HEK293 (cell line): ENCODE measurements around the gene LST1.
A peak's percentile ranks its signal among the peaks of the same experiment; 100 is the strongest.

ENCODE experiments used
- CTCF ChIA-PET: fragments of 350-600 bp; formaldehyde crosslinking; extraction: SDS; loops from one replicate; lab custom pipeline; 2021; ENCODE audit warnings: antibody characterized with exemption; lab: Yijun Ruan, JAX
- POLR2A ChIA-PET: fragments of 300-600 bp; formaldehyde crosslinking; extraction: SDS; loops from one replicate; lab custom pipeline; 2020; ENCODE audit warnings: antibody characterized with exemption, inconsistent platforms; lab: Yijun Ruan, JAX
- H3K27ac ChIP-seq: fragments of 200-500 bp; sonication (Bioruptor generic); 2 replicates; pipeline ENCODE4 v1.5.1; 2014; ENCODE audit warnings: low read depth, low read length, control low read depth, inconsistent platforms; ENCODE audit errors: extremely low read depth
- H3K36me3 ChIP-seq, 2 experiments: fragments of 200-500 bp in 1 of 2; sonication (Bioruptor generic) in 1 of 2; 1 replicate in 1 of 2; 2 replicates in 1 of 2; pipeline ENCODE4 v1.5.1; 2014 to 2017; ENCODE audit warnings: inconsistent platforms in 2 of 2, low read length in 2 of 2; ENCODE audit not compliant: control insufficient read depth in 2 of 2, insufficient read depth in 1 of 2
- H3K4me1 ChIP-seq: fragments of 200-500 bp; sonication (Bioruptor generic); 2 replicates; pipeline ENCODE4 v1.5.1; 2014; ENCODE audit warnings: mild to moderate bottlenecking, low read length, inconsistent platforms; ENCODE audit not compliant: control insufficient read depth, insufficient read depth
- H3K4me3 ChIP-seq: 2 replicates; pipeline ENCODE4 v1.5.1; 2011; ENCODE audit warnings: low read depth, mild to moderate bottlenecking, control low read depth, low read length, moderate library complexity
- H3K9me3 ChIP-seq: fragments of 200-500 bp; sonication (Bioruptor generic); 2 replicates; pipeline ENCODE4 v1.5.1; 2014; ENCODE audit warnings: low read depth, low read length, inconsistent platforms; ENCODE audit not compliant: control insufficient read depth, insufficient read depth
- CTCF ChIP-seq: fragments of 450-650 bp; formaldehyde crosslinking; IDR thresholded peaks from 2 replicates; pipeline ENCODE4 v1.5.1; 2016; ENCODE audit warnings: missing biosample characterization, missing genetic modification characterization
- GFI1B ChIP-seq: fragments of 450-650 bp; formaldehyde crosslinking; IDR thresholded peaks from 2 replicates; pipeline ENCODE4 v1.5.1; 2016; ENCODE audit warnings: missing biosample characterization, missing genetic modification characterization
- GLIS2 ChIP-seq: fragments of 450-650 bp; formaldehyde crosslinking; IDR thresholded peaks from 2 replicates; pipeline ENCODE4 v1.5.1; 2016; ENCODE audit warnings: missing biosample characterization, missing genetic modification characterization
- IKZF3 ChIP-seq: fragments of 450-650 bp; IDR thresholded peaks from 2 replicates; pipeline ENCODE4 v1.5.0; 2018; ENCODE audit warnings: missing biosample characterization, mild to moderate bottlenecking, missing genetic modification characterization, moderate library complexity
- SCRT2 ChIP-seq: fragments of 450-650 bp; formaldehyde crosslinking; IDR thresholded peaks from 2 replicates; pipeline ENCODE4 v1.5.1; 2016; ENCODE audit warnings: missing biosample characterization, missing genetic modification characterization
- ZBTB17 ChIP-seq: fragments of 450-650 bp; formaldehyde crosslinking; IDR thresholded peaks from 2 replicates; pipeline ENCODE4 v1.5.1; 2016; ENCODE audit warnings: missing biosample characterization, missing genetic modification characterization
- ZBTB21 ChIP-seq: fragments of 450-650 bp; formaldehyde crosslinking; IDR thresholded peaks from 2 replicates; pipeline ENCODE4 v1.5.1; 2017; ENCODE audit warnings: missing biosample characterization, missing genetic modification characterization
- ZBTB7A ChIP-seq: fragments of 450-650 bp; formaldehyde crosslinking; IDR thresholded peaks from 2 replicates; pipeline ENCODE4 v1.5.1; 2016; ENCODE audit warnings: low read depth, missing biosample characterization, missing genetic modification characterization
- ZNF2 ChIP-seq: fragments of 450-650 bp; formaldehyde crosslinking; IDR thresholded peaks from 2 replicates; pipeline ENCODE4 v1.5.1; 2016; ENCODE audit warnings: missing biosample characterization, missing genetic modification characterization
- ZNF221 ChIP-seq: fragments of 450-650 bp; formaldehyde crosslinking; IDR thresholded peaks from 2 replicates; pipeline ENCODE4 v1.5.1; 2017; ENCODE audit warnings: missing biosample characterization, missing genetic modification characterization, borderline replicate concordance
- ZNF26 ChIP-seq: fragments of 450-650 bp; formaldehyde crosslinking; IDR thresholded peaks from 2 replicates; pipeline ENCODE4 v1.5.1; 2016; ENCODE audit warnings: missing biosample characterization, missing genetic modification characterization
- ZNF292 ChIP-seq: fragments of 450-650 bp; formaldehyde crosslinking; IDR thresholded peaks from 2 replicates; pipeline ENCODE4 v1.5.1; 2016; ENCODE audit warnings: low read depth, missing biosample characterization, missing genetic modification characterization, borderline replicate concordance
- ZNF311 ChIP-seq: fragments of 450-650 bp; formaldehyde crosslinking; IDR thresholded peaks from 2 replicates; pipeline ENCODE4 v1.5.1; 2017; ENCODE audit warnings: missing biosample characterization, missing genetic modification characterization, borderline replicate concordance
- ZNF341 ChIP-seq: fragments of 450-650 bp; formaldehyde crosslinking; IDR thresholded peaks from 2 replicates; pipeline ENCODE4; 2016; ENCODE audit warnings: low read depth, missing biosample characterization, missing genetic modification characterization
- ZNF366 ChIP-seq: fragments of 450-650 bp; formaldehyde crosslinking; conservative IDR thresholded peaks from 2 replicates; pipeline ENCODE4 v1.5.1; 2016; ENCODE audit warnings: missing biosample characterization, missing genetic modification characterization
- ZNF404 ChIP-seq: fragments of 450-650 bp; formaldehyde crosslinking; IDR thresholded peaks from 2 replicates; pipeline ENCODE4 v1.5.1; 2017; ENCODE audit warnings: missing biosample characterization, missing genetic modification characterization
- ZNF449 ChIP-seq: fragments of 450-650 bp; formaldehyde crosslinking; IDR thresholded peaks from 2 replicates; pipeline ENCODE4 v1.5.1; 2017; ENCODE audit warnings: missing biosample characterization, mild to moderate bottlenecking, missing genetic modification characterization, moderate library complexity
- ZNF513 ChIP-seq: fragments of 450-650 bp; IDR thresholded peaks from 2 replicates; pipeline ENCODE4 v1.5.1; 2018; ENCODE audit warnings: missing biosample characterization, missing genetic modification characterization
- ZNF518A ChIP-seq: fragments of 450-650 bp; formaldehyde crosslinking; conservative IDR thresholded peaks from 2 replicates; pipeline ENCODE4 v1.5.1; 2016; ENCODE audit warnings: low read depth, missing biosample characterization, missing genetic modification characterization
- ZNF530 ChIP-seq: fragments of 450-650 bp; formaldehyde crosslinking; IDR thresholded peaks from 2 replicates; pipeline ENCODE4 v1.5.1; 2016; ENCODE audit warnings: low read depth, missing biosample characterization, missing genetic modification characterization
- ZNF555 ChIP-seq: fragments of 450-650 bp; formaldehyde crosslinking; conservative IDR thresholded peaks from 2 replicates; pipeline ENCODE4 v1.5.1; 2017; ENCODE audit warnings: missing biosample characterization, mild to moderate bottlenecking, missing genetic modification characterization, inconsistent platforms
- ZNF585B ChIP-seq: fragments of 450-650 bp; formaldehyde crosslinking; IDR thresholded peaks from 2 replicates; pipeline ENCODE4 v1.5.1; 2016; ENCODE audit warnings: missing biosample characterization, missing genetic modification characterization
- ZNF626 ChIP-seq: fragments of 450-650 bp; sonication (Bioruptor Pico); formaldehyde crosslinking; IDR thresholded peaks from 2 replicates; pipeline ENCODE4 v1.5.1; 2018; ENCODE audit warnings: missing biosample characterization, missing genetic modification characterization, inconsistent platforms
- ZNF830 ChIP-seq: fragments of 450-650 bp; IDR thresholded peaks from 2 replicates; pipeline ENCODE4 v1.5.0; 2018; ENCODE audit warnings: missing biosample characterization, missing genetic modification characterization, low read depth, mild to moderate bottlenecking, moderate library complexity

Gene LST1

GRCh38 chr6:31578184-31579118 lies 7.6 kb upstream of the LST1 start (continued):
- TF ChIP-seq ZNF26 (tag by site-specific recombination), result no peak
- TF ChIP-seq ZBTB21 (tag by site-specific recombination), result no peak
- TF ChIP-seq ZNF626 (tag by site-specific recombination), result no peak
- TF ChIP-seq ZNF2 (tag by site-specific recombination), result no peak
- TF ChIP-seq ZNF518A, result no peak
- no peak for TF ChIP-seq ZBTB7A (tag by site-specific recombination)
- TF ChIP-seq GLIS2 (tag by site-specific recombination), result no peak
- no peak for TF ChIP-seq ZNF830 (tag by site-specific recombination)
- peak; percentile 38; the same call in 1 of the 2 replicates for TF ChIP-seq ZNF341 (tag by site-specific recombination)
- no peak for TF ChIP-seq ZNF221
- TF ChIP-seq ZNF449 (tag by site-specific recombination), result 0 out of 2 replicates have a peak, but pooled peaks have one; percentile 40
- TF ChIP-seq ZBTB17 (tag by site-specific recombination), result no peak
- TF ChIP-seq IKZF3 (tag by site-specific recombination), result 0 out of 2 replicates have a peak, but pooled peaks have one; percentile 50
- no peak for TF ChIP-seq ZNF366 (tag by site-specific recombination)
- no peak for TF ChIP-seq ZNF292 (tag by site-specific recombination)
- 0 out of 2 replicates have a peak, but pooled peaks have one; percentile 56 for TF ChIP-seq GFI1B (tag by site-specific recombination)
- no peak for TF ChIP-seq SCRT2 (tag by site-specific recombination)

- H3K36me3 ChIP-seq, result no peaks in the 10 kb centered on the region
- no peak overlapping the region for H3K27ac ChIP-seq
- POLR2A ChIA-PET, result no interaction called here
- H3K4me1 ChIP-seq, result peaks cover 4% of the 10 kb centered on the region; the same call in 1 of the 2 replicates
- CTCF ChIA-PET, result interaction anchor here (0.6 to 18.7 kb wide), 6 partner anchors 10 to 179 kb away, joined by 4 to 518 read pairs (median 39); partner anchors contain the start of genes ATP6V1G2, LTA, NCR3 and NFKBIL1
- no peak overlapping the region for H3K4me3 ChIP-seq
- H3K9me3 ChIP-seq, result no peaks in the 10 kb centered on the region
- TF ChIP-seq ZNF311 (tag by site-specific recombination), result no peak
- no peak for TF ChIP-seq ZNF530 (tag by site-specific recombination)
- no peak for TF ChIP-seq ZNF555 (tag by site-specific recombination)
- no peak for TF ChIP-seq ZNF585B (tag by site-specific recombination)
- no peak for TF ChIP-seq ZNF404
- TF ChIP-seq CTCF (tag by site-specific recombination), result no peak
- TF ChIP-seq ZNF513, result no peak
These were observed 7.0 kb upstream of the LST1 start for GRCh38 chr6:31579119-31579505.
